Uterus (tissue), 4 donors: Measurements from ENCODE around the gene TMEM234. TPM values are rescaled to one million over a fixed set of nuclear protein-coding genes. Genes with fewer than 3 reads are reported as not detected.
A peak's percentile ranks its signal among the peaks of the same experiment; 100 is the strongest.

Experiments used
- DNase-seq, 2 donors: peaks; one replicate each; pipeline ENCODE4 v3.0.0-alpha.2; 2019 to 2020
- H3K27ac ChIP-seq, 2 donors: fragments of 200-600 bp; sonication (generic); 1 replicate in 1 of 2; 2 replicates in 1 of 2; pipeline ENCODE4 v1.5.1; 2016 to 2018
- H3K27me3 ChIP-seq, 2 donors: fragments of 200-600 bp; sonication (generic); one replicate each; pipeline ENCODE4 v1.5.1; 2018 to 2019; ENCODE audit warnings: control low read depth in 1 of 2
- H3K36me3 ChIP-seq, 2 donors: fragments of 200-600 bp; sonication (generic); one replicate each; pipeline ENCODE4 v1.5.1; 2019; ENCODE audit warnings: control low read depth in 1 of 2
- H3K4me1 ChIP-seq, 2 donors: fragments of 200-600 bp; sonication (generic); one replicate each; pipeline ENCODE4 v1.5.1; 2018 to 2019; ENCODE audit warnings: control low read depth in 1 of 2
- H3K4me3 ChIP-seq, 2 donors: fragments of 200-600 bp; sonication (generic); 1 replicate in 1 of 2; 2 replicates in 1 of 2; pipeline ENCODE4 v1.5.1; 2018 to 2019; ENCODE audit warnings: mild to moderate bottlenecking in 1 of 2
- H3K9me3 ChIP-seq, 2 donors: fragments of 200-600 bp; sonication (generic); one replicate each; pipeline ENCODE4 v1.5.1; 2019; ENCODE audit warnings: control low read depth in 1 of 2
- POLR2A ChIP-seq, 2 donors: fragments of 450-650 bp; IDR thresholded peaks; one replicate each; pipeline ENCODE4 v1.6.1; 2016; ENCODE audit warnings: antibody characterized with exemption in 2 of 2, mild to moderate bottlenecking in 1 of 2, moderate library complexity in 1 of 2
- intact Hi-C: fragments of 100-400 bp; cut with DNase I; formaldehyde crosslinking; loops from one replicate; pipeline ENCODE4 v1.15.1; 2023; ENCODE audit warnings: low total_unique reads
- total RNA-seq, 4 donors: library from RNA; depleted of rRNA in 3 of 4; stranded (reverse); fragments of >200 nt in 3 of 4; gene quantifications; one replicate each; pipeline versions ENCODE4 v1.1.0 to v1.2.4, GENCODE V29; 2014 to 2023
- TF ChIP-seq, protein P1 (sequence below), 4 experiments: fragments of 200-600 bp in 2 of 4; fragments of 450-650 bp in 2 of 4; sonication (generic) in 2 of 4; IDR thresholded peaks; one replicate each; pipeline ENCODE4 v1.5.1; 2016 to 2019; ENCODE audit warnings: antibody characterized with exemption in 4 of 4, mild to moderate bottlenecking in 2 of 4, moderate library complexity in 1 of 4
- donor health status: DM: yes; HTN: yes; CAD: no.

Gene TMEM234
- total RNA-seq, 4 donors from 2014 or later, result 0.59 to 40.8 (median 13.5) TPM

DNA sequence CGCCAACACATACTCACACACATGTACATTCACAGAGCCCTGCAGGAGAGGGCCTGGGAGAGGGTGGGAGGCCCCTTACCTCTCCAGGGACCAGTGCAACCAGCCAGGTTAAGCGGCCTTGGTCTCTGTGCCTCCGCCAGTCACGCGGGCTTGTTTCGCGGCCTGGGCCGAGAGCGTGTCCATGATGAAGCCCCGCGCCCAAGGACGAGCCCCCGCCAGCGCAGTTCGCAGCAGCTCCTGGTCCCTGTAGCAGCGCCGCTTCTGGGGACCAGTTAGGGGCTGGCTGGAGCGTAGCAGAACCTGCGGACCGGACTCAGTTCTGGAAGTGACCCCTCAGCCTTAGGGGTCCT is 17.6 kb upstream of the TMEM234 start:
- H3K4me1 ChIP-seq, result peaks cover 0 to 6% of the 10 kb centered on the region in 2 donors
- H3K4me3 ChIP-seq, result peak overlapping the region; percentile 60 to 68
- no peaks in the 10 kb centered on the region for H3K36me3 ChIP-seq
- peak overlapping the region; percentile 79 to 85 for H3K27ac ChIP-seq
- no peaks in the 10 kb centered on the region for H3K9me3 ChIP-seq
- intact Hi-C loops, result loop anchor here (10.0 kb wide), 1 partner anchor 75 kb away; no protein-coding TSS in a partner anchor
- TF ChIP-seq, protein P1, sequence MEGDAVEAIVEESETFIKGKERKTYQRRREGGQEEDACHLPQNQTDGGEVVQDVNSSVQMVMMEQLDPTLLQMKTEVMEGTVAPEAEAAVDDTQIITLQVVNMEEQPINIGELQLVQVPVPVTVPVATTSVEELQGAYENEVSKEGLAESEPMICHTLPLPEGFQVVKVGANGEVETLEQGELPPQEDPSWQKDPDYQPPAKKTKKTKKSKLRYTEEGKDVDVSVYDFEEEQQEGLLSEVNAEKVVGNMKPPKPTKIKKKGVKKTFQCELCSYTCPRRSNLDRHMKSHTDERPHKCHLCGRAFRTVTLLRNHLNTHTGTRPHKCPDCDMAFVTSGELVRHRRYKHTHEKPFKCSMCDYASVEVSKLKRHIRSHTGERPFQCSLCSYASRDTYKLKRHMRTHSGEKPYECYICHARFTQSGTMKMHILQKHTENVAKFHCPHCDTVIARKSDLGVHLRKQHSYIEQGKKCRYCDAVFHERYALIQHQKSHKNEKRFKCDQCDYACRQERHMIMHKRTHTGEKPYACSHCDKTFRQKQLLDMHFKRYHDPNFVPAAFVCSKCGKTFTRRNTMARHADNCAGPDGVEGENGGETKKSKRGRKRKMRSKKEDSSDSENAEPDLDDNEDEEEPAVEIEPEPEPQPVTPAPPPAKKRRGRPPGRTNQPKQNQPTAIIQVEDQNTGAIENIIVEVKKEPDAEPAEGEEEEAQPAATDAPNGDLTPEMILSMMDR (IDR thresholded peaks at IDR 0.05), result no peak
- no peak for TF ChIP-seq POLR2A (IDR thresholded peaks at IDR 0.05)
- no peaks in the 10 kb centered on the region for H3K27me3 ChIP-seq
- DNase-seq, result no peak

DNA sequence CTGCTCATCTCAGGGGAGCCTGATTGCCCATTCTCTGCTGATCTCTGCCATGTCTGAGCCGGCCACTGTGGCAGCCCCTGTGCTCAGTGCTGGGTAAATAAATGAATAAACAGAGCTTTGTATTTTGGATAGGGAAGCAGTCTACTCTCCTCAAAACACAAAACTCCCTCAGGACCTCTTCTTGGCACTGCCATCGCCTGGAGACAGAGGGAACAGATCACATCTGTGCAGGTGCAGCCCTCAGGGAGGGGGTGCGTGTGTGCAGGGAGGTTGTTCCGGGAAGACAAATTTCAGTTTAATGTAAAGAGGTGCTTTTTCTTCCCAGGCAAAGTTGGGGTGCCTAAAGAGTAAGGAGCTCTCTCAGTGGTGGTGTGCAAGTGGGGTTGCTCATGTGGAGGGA is 17.2 kb upstream of the TMEM234 start:
- no peak for DNase-seq
- TF ChIP-seq POLR2A (IDR thresholded peaks at IDR 0.05), result no peak
- TF ChIP-seq, protein P1 (IDR thresholded peaks at IDR 0.05), result no peak
- H3K9me3 ChIP-seq, result no peaks in the 10 kb centered on the region
- H3K4me1 ChIP-seq, result peaks cover 0 to 6% of the 10 kb centered on the region in 2 donors
- H3K36me3 ChIP-seq, result no peaks in the 10 kb centered on the region
- intact Hi-C loops, result no loop called here
- H3K4me3 ChIP-seq, result no peak overlapping the region
- no peaks in the 10 kb centered on the region for H3K27me3 ChIP-seq
- H3K27ac ChIP-seq, result peak overlapping the region; percentile 79 to 85

DNA sequence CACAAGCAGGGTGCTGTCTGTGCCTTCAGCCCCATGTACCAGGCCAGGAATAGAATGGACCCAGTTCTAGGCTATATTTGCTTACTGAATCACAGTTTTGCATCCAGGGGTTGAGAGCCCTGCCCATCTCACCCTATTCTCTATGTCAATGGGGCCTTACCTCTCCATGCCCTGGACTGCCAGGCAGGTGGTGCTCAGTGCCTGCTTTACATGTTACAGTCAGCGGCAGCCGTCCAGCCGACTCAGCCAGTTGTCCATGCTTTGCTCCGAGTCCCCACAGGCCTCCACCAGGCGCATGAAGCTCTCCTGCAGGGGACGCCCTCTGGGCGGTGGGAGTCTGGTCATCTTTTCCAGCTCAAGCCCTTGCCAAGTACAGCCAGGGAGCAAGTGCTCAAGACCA is 12.6 kb upstream of the TMEM234 start:
- no peak for DNase-seq
- Histone ChIP-seq H3K4me1 (peaks cover 0 to 6% of the 10 kb centered on the region in 2 donors), H3K36me3 (no peaks in the 10 kb centered on the region), H3K27me3 (no peaks in the 10 kb centered on the region), H3K4me3 (no peak overlapping the region), H3K9me3 (no peaks in the 10 kb centered on the region), H3K27ac (no peak overlapping the region)
- intact Hi-C loops, result no loop called here
- TF ChIP-seq, protein P1 (IDR thresholded peaks at IDR 0.05), result no peak
- TF ChIP-seq POLR2A (IDR thresholded peaks at IDR 0.05), result no peak

DNA sequence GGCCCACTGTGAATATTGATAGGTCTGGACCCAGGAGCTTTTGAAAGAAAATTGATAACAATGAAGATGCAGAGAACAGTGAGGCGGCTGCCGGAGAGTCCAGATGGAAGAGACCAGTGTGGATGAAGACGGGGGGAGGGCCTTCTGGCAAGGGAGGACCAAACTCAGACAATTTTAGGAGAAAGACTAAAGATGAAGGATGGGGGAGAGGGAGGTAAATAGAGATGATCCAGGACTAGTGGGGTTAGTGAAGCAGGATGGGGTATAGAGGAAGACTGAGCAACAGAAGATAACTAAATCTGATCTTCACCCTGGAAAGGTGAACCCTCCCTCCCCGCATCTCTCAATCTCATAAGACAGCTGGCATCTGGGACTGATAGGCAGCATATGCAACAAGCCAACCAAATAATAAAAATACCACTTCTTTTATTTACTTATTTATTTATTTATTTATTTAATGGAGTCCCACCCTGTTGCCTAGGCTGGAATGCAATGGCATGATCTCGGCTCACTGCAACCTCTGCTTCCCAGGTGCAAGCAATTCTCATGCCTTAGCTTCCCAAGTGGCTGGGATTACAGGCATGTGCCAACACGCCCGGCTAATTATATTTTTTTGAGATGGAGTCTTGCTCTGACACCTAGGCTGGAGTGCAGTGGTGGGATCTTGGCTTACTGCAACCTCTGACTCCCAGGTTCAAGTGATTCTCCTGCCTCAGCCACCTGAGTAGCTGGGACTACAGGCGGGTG is 10.6 kb upstream of the TMEM234 start:
- TF ChIP-seq POLR2A (IDR thresholded peaks at IDR 0.05), result no peak
- TF ChIP-seq, protein P1 (IDR thresholded peaks at IDR 0.05), result no peak
- intact Hi-C loops, result no loop called here
- Histone ChIP-seq H3K36me3 (no peaks in the 10 kb centered on the region), H3K4me1 (no peaks in the 10 kb centered on the region), H3K9me3 (no peaks in the 10 kb centered on the region), H3K27ac (no peak overlapping the region), H3K27me3 (no peaks in the 10 kb centered on the region), H3K4me3 (no peak overlapping the region)
- no peak for DNase-seq

DNA sequence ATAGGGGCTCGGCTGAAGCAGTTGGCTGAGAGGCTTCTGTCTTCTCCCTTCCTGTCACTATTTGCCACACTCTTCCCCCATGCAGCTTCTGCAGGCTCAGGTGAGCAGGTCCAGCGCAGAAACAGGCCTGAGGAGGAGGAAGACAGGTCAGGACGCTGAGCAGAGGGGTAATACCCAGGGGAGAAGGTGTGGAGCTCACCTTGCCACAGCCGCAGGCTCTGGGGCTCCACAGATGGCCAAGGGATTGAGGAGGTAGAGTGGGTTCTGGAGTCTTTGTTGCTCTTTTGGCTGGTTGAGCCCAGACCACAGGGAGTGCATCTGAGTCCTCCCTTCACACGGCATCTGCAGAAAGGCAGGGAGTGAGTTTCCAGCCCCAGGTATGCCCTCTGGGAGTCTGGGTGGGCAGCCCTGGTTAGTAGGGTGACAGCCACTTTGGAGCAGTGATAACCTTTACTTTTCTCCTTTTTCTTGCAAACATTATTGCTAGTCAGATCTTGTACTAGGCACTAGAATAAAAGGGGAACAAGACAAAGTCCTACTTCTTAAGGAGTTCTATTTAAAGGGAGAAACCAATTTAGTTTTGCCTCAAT is 9.8 kb upstream of the TMEM234 start:
- intact Hi-C loops, result no loop called here
- Histone ChIP-seq H3K4me3 (no peak overlapping the region), H3K4me1 (no peaks in the 10 kb centered on the region), H3K27me3 (no peaks in the 10 kb centered on the region), H3K27ac (no peak overlapping the region), H3K36me3 (no peaks in the 10 kb centered on the region), H3K9me3 (no peaks in the 10 kb centered on the region)
- DNase-seq, result no peak
- TF ChIP-seq, protein P1 (IDR thresholded peaks at IDR 0.05), result no peak
- TF ChIP-seq POLR2A (IDR thresholded peaks at IDR 0.05), result no peak
